ENCODE measurements around the gene EFNB2. TPM values are rescaled to one million over a fixed set of nuclear protein-coding genes. Genes with fewer than 3 reads are reported as not detected.

EFNB2 gene
- total and polyA plus RNA-seq, 2 donors (not counting 3 experiments of a cell fraction or from before 2014, with no cell fraction given), result 50.4 to 69.5 TPM

DNA sequence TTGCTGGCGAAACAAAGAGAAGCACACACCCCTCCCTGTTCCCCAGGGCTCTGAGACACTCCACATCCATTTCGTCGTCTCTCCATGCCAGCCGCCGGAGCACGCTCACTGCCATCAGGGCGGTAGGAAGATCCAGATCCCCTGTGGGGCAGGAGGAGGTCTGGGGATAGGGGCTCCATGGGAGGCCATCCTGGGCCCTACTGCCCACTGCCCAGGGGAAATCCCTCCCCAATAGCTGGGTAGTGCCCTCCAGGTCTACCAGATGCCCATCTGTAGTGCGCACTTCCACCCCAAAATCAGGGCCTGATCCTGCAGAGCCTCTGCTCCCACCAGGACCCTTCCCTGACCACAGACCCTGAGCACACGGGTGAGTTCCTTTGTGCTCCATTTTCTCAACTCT is 80.3 kb downstream of the EFNB2 start:
- no peak overlapping the region for H2AFZ ChIP-seq (ENCODE audit: low read depth, low read length)
- no TSS peak for BruUV-seq (replicated peaks)
- no peaks in the 10 kb centered on the region for H3K4me1 ChIP-seq (ENCODE audit: control insufficient read depth, extremely low read depth, insufficient read depth, low read length)
- H3K27ac ChIP-seq (ENCODE audit: insufficient read depth, low read depth, low read length), result no peak overlapping the region
- TF ChIP-seq POLR2A (IDR thresholded peaks at IDR 0.05; ENCODE audit: low read depth, low read length) (no peak), EZH2 (IDR thresholded peaks at IDR 0.05; ENCODE audit: borderline replicate concordance, low read depth, low read length, severe bottlenecking) (no peak), GATA2 (IDR thresholded peaks at IDR 0.05; ENCODE audit: insufficient read depth, insufficient read length, low read depth, low read length) (no peak), MYC (IDR thresholded peaks at IDR 0.05; ENCODE audit: low read depth, low read length) (no peak), POLR2AphosphoS5 (IDR thresholded peaks at IDR 0.05; ENCODE audit: insufficient read depth, low read depth, low read length) (no peak), JUN (IDR thresholded peaks at IDR 0.05; ENCODE audit: borderline replicate concordance, insufficient read depth, insufficient read length, low read depth) (no peak), FOS (IDR thresholded peaks at IDR 0.05; ENCODE audit: borderline replicate concordance, insufficient read depth, low read length) (no peak)
- TF ChIP-seq, protein P1, sequence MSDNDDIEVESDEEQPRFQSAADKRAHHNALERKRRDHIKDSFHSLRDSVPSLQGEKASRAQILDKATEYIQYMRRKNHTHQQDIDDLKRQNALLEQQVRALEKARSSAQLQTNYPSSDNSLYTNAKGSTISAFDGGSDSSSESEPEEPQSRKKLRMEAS (IDR thresholded peaks at IDR 0.05; ENCODE audit: insufficient read depth, insufficient read length), result no peak
- TF ChIP-seq, protein P2, sequence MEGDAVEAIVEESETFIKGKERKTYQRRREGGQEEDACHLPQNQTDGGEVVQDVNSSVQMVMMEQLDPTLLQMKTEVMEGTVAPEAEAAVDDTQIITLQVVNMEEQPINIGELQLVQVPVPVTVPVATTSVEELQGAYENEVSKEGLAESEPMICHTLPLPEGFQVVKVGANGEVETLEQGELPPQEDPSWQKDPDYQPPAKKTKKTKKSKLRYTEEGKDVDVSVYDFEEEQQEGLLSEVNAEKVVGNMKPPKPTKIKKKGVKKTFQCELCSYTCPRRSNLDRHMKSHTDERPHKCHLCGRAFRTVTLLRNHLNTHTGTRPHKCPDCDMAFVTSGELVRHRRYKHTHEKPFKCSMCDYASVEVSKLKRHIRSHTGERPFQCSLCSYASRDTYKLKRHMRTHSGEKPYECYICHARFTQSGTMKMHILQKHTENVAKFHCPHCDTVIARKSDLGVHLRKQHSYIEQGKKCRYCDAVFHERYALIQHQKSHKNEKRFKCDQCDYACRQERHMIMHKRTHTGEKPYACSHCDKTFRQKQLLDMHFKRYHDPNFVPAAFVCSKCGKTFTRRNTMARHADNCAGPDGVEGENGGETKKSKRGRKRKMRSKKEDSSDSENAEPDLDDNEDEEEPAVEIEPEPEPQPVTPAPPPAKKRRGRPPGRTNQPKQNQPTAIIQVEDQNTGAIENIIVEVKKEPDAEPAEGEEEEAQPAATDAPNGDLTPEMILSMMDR (IDR thresholded peaks at IDR 0.05; ENCODE audit: extremely low read depth in 1 of 2, insufficient read depth in 1 of 2, low read depth in 1 of 2, low read length in 2 of 2), result no peak
- POLR2A ChIA-PET, result no interaction called here
- no peak for FAIRE-seq
- dilution Hi-C loops (cut with MboI; ENCODE audit: extremely low pct_ligation_motif_present, low sequenced_read_pairs) (no loop called here), intact Hi-C loops (cut with micrococcal nuclease) (no loop called here)
- no peaks in the 10 kb centered on the region for H3K79me2 ChIP-seq (ENCODE audit: control insufficient read depth, insufficient read depth, low read length)
- no peaks in the 10 kb centered on the region for H3K36me3 ChIP-seq (ENCODE audit: control insufficient read depth in 2 of 2, extremely low read depth in 1 of 2, insufficient read depth in 2 of 2, low read length in 2 of 2)
- no peak overlapping the region for H3K4me3 ChIP-seq (replicated peaks in 1 of 3; ENCODE audit: insufficient read depth in 1 of 3, low read depth in 1 of 3, low read length in 3 of 3)
- no peak for DNase-seq (ENCODE audit: low read depth, low spot score)
- no peaks in the 10 kb centered on the region for H3K9me1 ChIP-seq (replicated peaks; ENCODE audit: control insufficient read depth, extremely low read depth, insufficient read depth, low read length)
- no peaks in the 10 kb centered on the region for H3K9me3 ChIP-seq (replicated peaks; ENCODE audit: control insufficient read depth, insufficient read depth, low read length)
- H3K27me3 ChIP-seq (ENCODE audit: control insufficient read depth in 2 of 2, insufficient read depth in 2 of 2, low read length in 2 of 2), result peaks cover 0 to 1% of the 10 kb centered on the region in 2 experiments
- no peak overlapping the region for H3K4me2 ChIP-seq (ENCODE audit: insufficient read depth, low read length)
- H4K20me1 ChIP-seq (replicated peaks; ENCODE audit: control insufficient read depth, extremely low read depth, insufficient read depth, low read length), result no peaks in the 10 kb centered on the region
- CTCF ChIA-PET, result interaction anchor here (1.9 kb wide), 1 partner anchor 12 kb away, joined by 4 read pairs; no protein-coding TSS in a partner anchor
- no peak overlapping the region for H3K9ac ChIP-seq (replicated peaks; ENCODE audit: extremely low read depth, insufficient read depth, low read length)
